Fibroblast of villous mesenchyme (primary cell): ENCODE measurements around the gene SLC27A1. TPM values are rescaled to one million over a fixed set of nuclear protein-coding genes. Genes with fewer than 3 reads are reported as not detected.
A peak's percentile ranks its signal among the peaks of the same experiment; 100 is the strongest.

Source experiments
- DNase-seq: peaks from one replicate; pipeline ENCODE4 v3.0.0-alpha.2; 2010; ENCODE audit warnings: low read depth
- H3K4me3 ChIP-seq: 2 replicates; pipeline ENCODE4 v1.5.1; 2011; ENCODE audit warnings: low read depth, mild to moderate bottlenecking, low read length
- total RNA-seq: library from RNA; depleted of rRNA; stranded (reverse); fragments of >200 nt; gene quantifications from 2 replicates; pipeline ENCODE4 v1.2.3, GENCODE V29; 2012
- TF ChIP-seq, protein P1 (sequence below): IDR thresholded peaks from 2 replicates; pipeline ENCODE4 v1.5.1; 2012; ENCODE audit warnings: low read depth, mild to moderate bottlenecking, low read length; ENCODE audit not compliant: insufficient read depth

Gene SLC27A1
- total RNA-seq, 1 donor: 10.8 TPM

DNA sequence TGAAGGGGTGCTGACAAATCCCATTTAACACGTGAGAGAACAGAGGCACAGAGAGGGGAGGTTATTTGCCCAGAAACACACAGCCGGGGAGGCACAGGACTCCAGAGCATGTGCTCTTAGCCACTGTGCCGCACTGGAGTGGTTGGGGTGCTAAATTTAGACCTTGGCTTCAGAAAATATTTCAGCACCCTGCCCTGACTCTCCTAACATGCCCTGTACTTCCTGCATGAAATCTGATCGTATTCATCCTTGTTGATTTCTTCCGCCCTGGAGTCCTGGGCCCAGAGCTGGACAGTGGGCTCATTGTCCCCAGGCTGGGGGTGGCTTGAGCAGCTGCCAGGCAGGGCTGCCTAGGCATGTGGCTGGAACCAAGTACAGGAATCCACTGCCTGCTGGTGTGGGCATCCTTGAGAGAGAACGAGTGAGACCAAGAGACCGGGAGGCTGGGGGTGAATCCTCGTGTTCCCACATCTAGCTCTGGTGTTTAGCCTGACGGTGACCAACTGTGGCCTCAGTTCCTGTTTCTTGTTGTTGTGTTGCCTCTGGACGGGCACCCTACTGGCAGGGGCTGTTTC is 5.3 kb downstream of the SLC27A1 start:
- H3K4me3 ChIP-seq: no peak overlapping the region
- DNase-seq: no peak
- TF ChIP-seq, protein P1, sequence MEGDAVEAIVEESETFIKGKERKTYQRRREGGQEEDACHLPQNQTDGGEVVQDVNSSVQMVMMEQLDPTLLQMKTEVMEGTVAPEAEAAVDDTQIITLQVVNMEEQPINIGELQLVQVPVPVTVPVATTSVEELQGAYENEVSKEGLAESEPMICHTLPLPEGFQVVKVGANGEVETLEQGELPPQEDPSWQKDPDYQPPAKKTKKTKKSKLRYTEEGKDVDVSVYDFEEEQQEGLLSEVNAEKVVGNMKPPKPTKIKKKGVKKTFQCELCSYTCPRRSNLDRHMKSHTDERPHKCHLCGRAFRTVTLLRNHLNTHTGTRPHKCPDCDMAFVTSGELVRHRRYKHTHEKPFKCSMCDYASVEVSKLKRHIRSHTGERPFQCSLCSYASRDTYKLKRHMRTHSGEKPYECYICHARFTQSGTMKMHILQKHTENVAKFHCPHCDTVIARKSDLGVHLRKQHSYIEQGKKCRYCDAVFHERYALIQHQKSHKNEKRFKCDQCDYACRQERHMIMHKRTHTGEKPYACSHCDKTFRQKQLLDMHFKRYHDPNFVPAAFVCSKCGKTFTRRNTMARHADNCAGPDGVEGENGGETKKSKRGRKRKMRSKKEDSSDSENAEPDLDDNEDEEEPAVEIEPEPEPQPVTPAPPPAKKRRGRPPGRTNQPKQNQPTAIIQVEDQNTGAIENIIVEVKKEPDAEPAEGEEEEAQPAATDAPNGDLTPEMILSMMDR: no peak

DNA sequence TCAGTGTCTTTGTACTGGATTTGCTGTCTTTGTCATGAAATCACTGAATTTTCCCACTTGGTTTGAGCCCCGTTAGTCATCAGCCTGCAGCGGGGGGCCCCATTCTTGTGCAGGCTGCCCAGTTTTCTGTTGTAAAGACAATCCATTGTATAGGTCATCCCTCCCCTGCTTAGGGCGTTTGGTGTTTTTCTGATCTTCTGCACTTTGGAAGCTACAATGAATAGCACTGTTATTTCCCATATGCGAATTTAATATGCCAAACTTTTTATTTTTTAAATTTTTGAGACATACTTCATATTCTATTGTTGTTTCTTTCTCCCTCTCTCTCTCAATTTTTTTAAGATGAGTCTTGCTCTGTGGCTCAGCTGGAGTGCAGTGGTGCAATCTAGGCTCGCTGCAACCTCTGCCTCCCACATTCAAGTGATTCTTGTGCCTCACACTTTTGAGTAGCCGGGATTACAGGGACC is 9.0 kb downstream of the SLC27A1 start:
- H3K4me3 ChIP-seq: no peak overlapping the region
- DNase-seq: peak; percentile 58

DNA sequence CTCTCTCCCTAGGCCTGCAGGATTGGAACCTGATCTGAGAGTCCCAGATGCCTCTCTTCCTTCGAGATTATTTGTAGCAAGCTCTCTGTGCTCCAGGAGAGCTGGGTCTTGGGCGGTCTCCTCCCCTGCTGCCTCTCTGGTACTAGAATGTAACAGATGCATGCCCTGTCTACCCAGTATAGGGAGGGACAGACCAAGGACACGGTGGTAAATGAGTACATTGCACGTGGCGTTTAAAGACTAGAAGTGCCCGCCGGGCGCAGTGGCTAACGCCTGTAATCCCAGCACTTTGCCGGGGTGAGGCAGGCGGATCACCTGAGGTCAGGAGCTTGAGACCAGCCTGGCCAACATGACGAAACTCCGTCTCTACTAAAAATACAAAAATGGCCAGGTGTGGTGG is 11.7 kb downstream of the SLC27A1 start:
- no peak overlapping the region for H3K4me3 ChIP-seq
- DNase-seq: no peak
- TF ChIP-seq, protein P1: no peak

More for the DNA sequence above, 9.0 kb downstream of the SLC27A1 start:
- TF ChIP-seq, protein P1: no peak

DNA sequence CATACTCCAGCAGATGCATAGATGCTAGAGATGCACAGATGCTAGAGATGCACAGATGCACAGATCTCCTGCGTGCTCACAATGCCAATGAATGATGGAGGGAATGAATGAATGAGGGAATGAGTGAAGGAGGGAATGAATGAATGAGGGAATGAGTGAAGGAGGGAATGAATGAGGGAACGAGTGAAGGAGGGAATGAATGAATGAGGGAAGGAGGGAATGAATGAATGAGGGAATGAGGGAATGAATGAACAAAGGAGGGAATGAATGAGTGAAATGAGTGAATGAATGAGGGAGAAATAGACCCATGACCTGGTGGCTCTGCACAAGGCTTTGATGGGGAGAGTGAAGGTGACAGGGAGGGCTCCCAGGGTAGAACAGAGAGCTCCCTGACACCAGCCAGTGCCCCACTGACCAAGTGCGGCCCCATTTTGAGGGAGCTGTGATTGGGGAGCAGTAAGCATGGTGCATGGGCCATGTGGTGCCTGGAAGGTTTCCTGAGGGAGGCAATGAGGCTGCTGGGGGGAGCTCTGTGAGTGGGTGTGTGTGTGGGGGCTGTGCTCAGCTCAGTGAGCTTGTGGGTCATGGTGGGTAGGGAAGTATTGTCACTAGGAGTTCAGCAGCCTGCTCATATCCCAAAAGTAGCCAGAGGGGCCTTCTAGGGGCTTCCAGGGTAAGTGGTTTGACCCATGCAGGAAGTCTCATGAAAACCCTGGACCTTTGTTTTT is 12.7 kb downstream of the SLC27A1 start:
- DNase-seq: no peak
- TF ChIP-seq, protein P1: no peak
- no peak overlapping the region for H3K4me3 ChIP-seq

DNA sequence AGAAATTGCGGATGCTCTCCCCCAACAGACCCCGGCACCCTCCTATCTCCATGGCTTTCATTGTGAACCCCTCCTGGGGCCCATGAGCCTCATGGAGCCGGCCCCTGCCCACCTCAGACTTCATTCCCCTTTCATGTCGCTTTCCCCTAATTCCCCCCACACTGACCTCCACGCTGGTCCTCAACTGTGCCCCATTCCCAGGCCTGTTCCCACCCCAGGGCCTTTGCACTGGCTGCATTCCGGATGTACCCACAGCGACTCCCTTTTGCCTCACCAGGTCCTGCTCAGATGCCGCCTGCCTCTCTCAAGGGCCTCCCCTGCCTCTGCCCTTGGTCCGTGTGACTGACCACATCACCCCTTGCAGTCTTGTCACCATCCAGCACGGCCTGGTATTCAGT is 13.3 kb downstream of the SLC27A1 start:
- H3K4me3 ChIP-seq: no peak overlapping the region
- DNase-seq: no peak
- TF ChIP-seq, protein P1: no peak

DNA sequence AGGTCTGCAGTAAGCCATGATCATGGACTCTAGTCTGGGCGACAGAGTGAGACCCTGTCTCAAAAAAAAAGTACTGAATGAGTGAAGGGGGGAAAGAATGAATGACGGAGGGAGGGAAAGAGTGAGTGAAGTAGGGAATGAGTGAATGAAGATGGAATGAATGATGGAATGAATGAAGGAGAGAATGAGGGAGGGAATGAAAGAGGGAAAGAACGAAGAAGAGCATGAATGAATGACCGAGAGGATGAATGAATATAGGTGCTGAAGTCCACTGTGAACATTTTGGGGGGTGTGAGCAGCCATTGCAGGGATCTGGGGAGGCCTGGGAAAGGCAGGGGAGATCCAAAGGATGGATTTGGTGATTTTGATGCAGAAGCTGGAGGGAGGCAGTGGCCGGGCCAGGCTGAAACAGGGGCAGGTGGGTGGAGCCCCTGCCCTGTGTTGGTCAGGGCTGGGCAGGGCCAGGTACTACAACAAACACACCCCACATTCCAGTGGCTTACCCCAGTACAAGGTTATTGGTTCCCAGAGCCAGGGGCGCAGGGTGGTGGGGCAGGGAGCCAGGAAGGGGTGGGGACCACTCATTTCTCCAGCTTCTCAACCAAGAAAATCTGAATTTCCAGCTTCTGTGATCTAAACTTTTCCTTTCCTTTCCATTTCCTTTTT is 14.3 kb downstream of the SLC27A1 start:
- no peak for DNase-seq
- H3K4me3 ChIP-seq: no peak overlapping the region
- TF ChIP-seq, protein P1: no peak
